HL-60/S4 (cell line): ENCODE measurements around the gene DNAAF2.
"Not testable (repeated sequence)": the region's sequence is repeated elsewhere in the genome, so short reads cannot be mapped to it uniquely, and the experiment has no call there.

Experiments used
- in situ Hi-C: fragments of 300-500 bp; cut with MboI; formaldehyde crosslinking; loops from 2 replicates; pipeline ENCODE4 v1.14.3; 2022; ENCODE audit warnings: low sequenced_read_pairs

DNAAF2 gene

DNA sequence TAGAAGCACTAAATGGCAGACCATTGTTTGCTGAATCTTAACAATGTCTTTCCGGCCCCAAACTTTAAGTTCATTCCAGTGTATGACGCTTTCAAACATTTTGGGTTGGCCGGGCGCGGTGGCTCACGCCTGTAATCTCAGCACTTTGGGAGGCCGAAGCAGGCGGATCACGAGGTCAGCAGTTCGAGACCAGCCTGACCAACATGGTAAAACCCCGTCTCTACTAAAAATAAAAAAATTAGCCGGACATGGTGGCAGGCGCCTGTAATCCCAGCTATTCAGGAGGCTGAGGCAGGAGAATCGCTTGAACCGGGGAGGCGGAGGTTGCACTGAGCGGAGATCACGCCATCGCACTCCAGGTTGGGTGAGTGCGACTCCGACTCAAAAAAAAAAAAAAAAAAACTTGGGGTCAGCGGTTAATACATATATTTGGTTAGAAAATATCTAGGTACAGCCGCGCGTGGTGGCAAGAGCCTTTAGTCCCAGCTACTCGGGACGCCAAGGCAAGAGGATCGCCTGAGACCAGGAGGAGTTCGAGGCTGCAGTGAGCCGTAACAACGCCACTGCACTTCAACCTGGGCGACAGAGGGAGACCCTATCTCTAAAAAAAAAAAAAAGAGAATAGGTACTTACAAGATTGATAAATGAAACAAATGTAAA lies 49.9 kb downstream of the DNAAF2 start:
- in situ Hi-C loops: not testable (repeated sequence)

DNA sequence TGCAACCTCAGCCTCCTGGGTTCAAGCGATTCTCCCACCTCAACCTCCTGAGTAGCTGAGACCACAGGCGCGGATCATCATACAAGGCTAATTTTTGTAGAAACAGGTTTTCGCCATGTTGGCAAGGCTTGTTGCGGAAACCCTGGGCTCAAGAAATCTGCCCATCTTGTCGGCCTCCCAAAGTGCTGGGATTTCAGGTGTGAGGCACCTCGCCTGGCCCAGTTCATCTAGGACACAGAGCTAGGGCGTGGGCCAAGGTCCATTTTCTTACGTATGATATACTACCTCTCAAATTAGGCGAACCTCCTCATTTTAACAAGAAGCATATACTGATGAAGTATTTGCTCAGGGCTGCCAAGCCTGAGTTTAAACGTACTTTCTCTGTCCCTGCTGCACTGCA lies 51.0 kb downstream of the DNAAF2 start:
- in situ Hi-C loops: no loop called here

- in situ Hi-C loops: no loop called here
Measured at GRCh38 chr14:49583629-49584028, 51.4 kb downstream of the DNAAF2 start.

- in situ Hi-C loops: no loop called here
Measured at GRCh38 chr14:49582113-49582977, 52.7 kb downstream of the DNAAF2 start.

GRCh38 chr14:49581209-49582112 lies 53.6 kb downstream of the DNAAF2 start:
- in situ Hi-C loops: no loop called here

GRCh38 chr14:49579841-49580240 lies 55.2 kb downstream of the DNAAF2 start:
- in situ Hi-C loops: no loop called here

- in situ Hi-C loops: no loop called here
Measured at GRCh38 chr14:49578141-49578540, 56.9 kb downstream of the DNAAF2 start.
